Keratinocyte (primary cell): ENCODE results near the gene KAT7.

ENCODE experiments used
- CTCF ChIP-seq, 3 experiments: IDR thresholded peaks in 1 of 3; conservative IDR thresholded peaks in 1 of 3; optimal IDR thresholded peaks in 1 of 3; 2 replicates in 2 of 3; 3 replicates in 1 of 3; pipeline versions ENCODE3 to v1.5.1; 2011; ENCODE audit warnings: low read length in 3 of 3, mild to moderate bottlenecking in 3 of 3, moderate library complexity in 2 of 3, control low read depth in 1 of 3, inconsistent platforms in 1 of 3; ENCODE audit not compliant: insufficient read depth in 2 of 3; ENCODE audit errors: extremely low read depth in 1 of 3
- EZH2 ChIP-seq: IDR thresholded peaks from one replicate; pipeline ENCODE4 v1.6.1; 2012; ENCODE audit warnings: inconsistent platforms, mild to moderate bottlenecking, low read length, moderate library complexity

GRCh38 chr17:49748223-49748622 is 40.3 kb upstream of the KAT7 start:
- no peak for TF ChIP-seq CTCF (optimal IDR thresholded peaks at IDR 0.05 in 1 of 3, IDR thresholded peaks at IDR 0.05 in 1 of 3, conservative IDR thresholded peaks at IDR 0.05 in 1 of 3; ENCODE audit: extremely low read depth in 1 of 3, insufficient read depth in 2 of 3, low read length in 3 of 3)
- no peak for TF ChIP-seq EZH2
